GM18951 (cell line): Measurements from ENCODE around the gene SBNO2.
A peak's percentile ranks its signal among the peaks of the same experiment; 100 is the strongest.

ENCODE experiments used
- POLR2A ChIP-seq: IDR thresholded peaks from 4 replicates; pipeline ENCODE4 v1.6.1; 2011; ENCODE audit warnings: mild to moderate bottlenecking; ENCODE audit not compliant: insufficient read length, insufficient read depth; ENCODE audit errors: extremely low read depth
- in situ Hi-C: fragments of 300-500 bp; cut with MboI; formaldehyde crosslinking; loops from one replicate; pipeline ENCODE4 v1.12.0; 2022; ENCODE audit warnings: low sequenced_read_pairs, mixed read lengths, inconsistent platforms; ENCODE audit not compliant: unreplicated experiment

The SBNO2 gene

GRCh38 chr19:1094655-1094977 lies 79.5 kb downstream of the SBNO2 start:
- in situ Hi-C loops: no loop called here
- no peak for TF ChIP-seq POLR2A

- TF ChIP-seq POLR2A: no peak
- in situ Hi-C loops: no loop called here
Measured at GRCh38 chr19:1093811-1094553, 80.1 kb downstream of the SBNO2 start.

- in situ Hi-C loops: no loop called here
- TF ChIP-seq POLR2A: no peak
Measured at GRCh38 chr19:1093330-1093729, 80.7 kb downstream of the SBNO2 start.

- in situ Hi-C loops: no loop called here
- no peak for TF ChIP-seq POLR2A
Measured at GRCh38 chr19:1091544-1092175, 82.4 kb downstream of the SBNO2 start.

GRCh38 chr19:1090731-1091543 lies 83.1 kb downstream of the SBNO2 start:
- no peak for TF ChIP-seq POLR2A
- in situ Hi-C loops: no loop called here

GRCh38 chr19:1089891-1090290 lies 84.2 kb downstream of the SBNO2 start:
- in situ Hi-C loops: no loop called here
- TF ChIP-seq POLR2A: no peak

- peak; percentile 21 for TF ChIP-seq POLR2A
- in situ Hi-C loops: no loop called here
Measured at GRCh38 chr19:1089126-1089771, 84.8 kb downstream of the SBNO2 start.

GRCh38 chr19:1088416-1089010 lies 85.6 kb downstream of the SBNO2 start:
- no peak for TF ChIP-seq POLR2A
- in situ Hi-C loops: no loop called here

- TF ChIP-seq POLR2A: peak; percentile 49
- in situ Hi-C loops: no loop called here
Measured at GRCh38 chr19:1087813-1088415, 86.2 kb downstream of the SBNO2 start.

GRCh38 chr19:1086613-1087012 lies 87.5 kb downstream of the SBNO2 start:
- in situ Hi-C loops: no loop called here
- peak; percentile 21 for TF ChIP-seq POLR2A

- TF ChIP-seq POLR2A: peak; percentile 7
- in situ Hi-C loops: no loop called here
Measured at GRCh38 chr19:1085676-1086442, 88.2 kb downstream of the SBNO2 start.
